ENCODE measurements around the gene CENPP.

The CENPP gene

DNA sequence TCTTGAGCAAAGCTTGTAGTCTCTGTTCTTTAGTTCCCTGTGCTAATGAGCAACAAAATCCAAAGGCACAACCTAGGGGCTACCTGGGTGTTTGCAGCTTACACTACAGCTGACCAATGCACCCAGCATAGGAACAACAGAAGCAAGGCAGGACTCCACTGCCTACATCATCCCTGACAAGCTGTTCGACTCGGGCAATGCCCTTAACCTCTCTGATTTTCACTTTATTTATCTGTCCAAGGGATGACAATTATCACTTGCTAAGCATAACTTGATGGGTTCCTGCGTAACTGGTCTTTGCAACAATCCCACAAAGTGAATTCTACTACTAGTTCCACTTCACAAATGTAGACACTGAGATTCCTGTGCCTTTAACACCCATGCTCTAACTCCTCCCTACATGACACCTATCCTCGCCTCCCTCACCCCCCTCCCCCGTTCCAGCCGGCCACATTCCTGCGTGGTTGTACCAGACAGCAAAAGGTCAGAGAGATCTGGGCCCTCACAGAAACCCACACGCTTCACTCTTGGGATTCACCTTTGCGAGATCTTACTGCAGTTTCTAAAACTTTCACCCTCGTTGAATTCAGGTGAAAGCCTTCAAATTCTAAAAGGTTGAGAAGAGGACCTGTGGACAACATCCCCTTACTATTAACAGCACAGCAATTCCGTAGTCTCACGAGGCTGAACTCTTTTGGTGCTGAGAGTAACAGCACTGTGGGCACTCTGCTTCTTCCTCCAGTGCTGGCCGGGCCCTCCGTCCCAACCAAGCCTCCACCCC lies 343.2 kb downstream of the CENPP start:
- peak overlapping the region; percentile 97 for H3K4me3 ChIP-seq (ENCODE audit: low read depth, low read length)

GRCh38 chr9:92669527-92669889 lies 343.8 kb downstream of the CENPP start:
- H3K4me3 ChIP-seq (ENCODE audit: low read depth, low read length), result peak overlapping the region; percentile 97
